Mesendoderm (in vitro differentiated cells): ENCODE results near the gene PPFIBP1.

Experiments used
- DNase-seq: peaks from one replicate; pipeline ENCODE4 v3.0.0; 2013
- H2AK5ac ChIP-seq: 2 replicates; pipeline ENCODE4 v1.6.1; 2013; ENCODE audit warnings: low read length, inconsistent platforms
- H2BK120ac ChIP-seq: 2 replicates; pipeline ENCODE4 v1.6.1; 2013; ENCODE audit warnings: low read depth, mild to moderate bottlenecking, low read length, moderate library complexity, mixed read lengths
- H2BK15ac ChIP-seq: replicated peaks from 2 replicates; pipeline ENCODE4 v1.6.1; 2013; ENCODE audit warnings: low read depth, mild to moderate bottlenecking, moderate library complexity
- H2BK5ac ChIP-seq: 2 replicates; pipeline ENCODE4 v1.6.1; 2013; ENCODE audit warnings: low read length, inconsistent platforms
- H3K18ac ChIP-seq: 2 replicates; pipeline ENCODE4 v1.6.1; 2013; ENCODE audit warnings: mild to moderate bottlenecking, low read length, mixed read lengths
- H3K23ac ChIP-seq: one replicate; pipeline ENCODE4 v1.6.1; 2013; ENCODE audit warnings: low read length
- H3K27ac ChIP-seq: 2 replicates; pipeline ENCODE4 v1.5.1; 2013; ENCODE audit warnings: low read depth, mild to moderate bottlenecking, inconsistent platforms, low read length, moderate library complexity
- H3K27me3 ChIP-seq: 2 replicates; pipeline ENCODE4 v1.6.1; 2013; ENCODE audit warnings: low read length, control low read depth, mild to moderate bottlenecking, inconsistent platforms; ENCODE audit not compliant: insufficient read depth, poor library complexity
- H3K36me3 ChIP-seq: 2 replicates; pipeline ENCODE4 v1.6.1; 2013; ENCODE audit warnings: low read length, inconsistent platforms; ENCODE audit not compliant: control insufficient read depth, insufficient read depth
- H3K4ac ChIP-seq: one replicate; pipeline ENCODE4 v1.6.1; 2013; ENCODE audit warnings: low read depth, mild to moderate bottlenecking, low read length, moderate library complexity
- H3K4me1 ChIP-seq: 2 replicates; pipeline ENCODE4 v1.6.1; 2013; ENCODE audit warnings: low read depth, low read length, inconsistent platforms; ENCODE audit not compliant: control insufficient read depth
- H3K4me2 ChIP-seq: 2 replicates; pipeline ENCODE4 v1.6.1; 2013; ENCODE audit warnings: low read length
- H3K4me3 ChIP-seq: 2 replicates; pipeline ENCODE4 v1.5.1; 2013; ENCODE audit warnings: mild to moderate bottlenecking, low read length
- H3K56ac ChIP-seq: one replicate; pipeline ENCODE4 v1.6.1; 2013; ENCODE audit warnings: low read length
- H3K79me1 ChIP-seq: 2 replicates; pipeline ENCODE4 v1.6.1; 2013; ENCODE audit warnings: low read length, inconsistent platforms
- H3K79me2 ChIP-seq: 2 replicates; pipeline ENCODE4 v1.6.1; 2013; ENCODE audit warnings: mild to moderate bottlenecking, low read length; ENCODE audit not compliant: control insufficient read depth, insufficient read depth
- H3K9ac ChIP-seq: 2 replicates; pipeline ENCODE4 v1.6.1; 2013; ENCODE audit warnings: low read length, inconsistent platforms
- H4K5ac ChIP-seq: one replicate; pipeline ENCODE4 v1.6.1; 2013; ENCODE audit warnings: low read length
- H4K8ac ChIP-seq: one replicate; pipeline ENCODE4 v1.6.1; 2013; ENCODE audit warnings: low read depth, mild to moderate bottlenecking, control low read depth, low read length, moderate library complexity
- WGBS: extraction: QIAGEN DNeasy Blood & Tissue Kit; methylation state at CpG from one replicate; pipeline ENCODE4 v1.1.7; 2013; ENCODE audit warnings: low lambda C conversion rate, missing lambda C conversion rate; ENCODE audit not compliant: insufficient coverage; ENCODE audit errors: extremely low coverage; 5-methylcytosine and 5-hydroxymethylcytosine counted together

Gene PPFIBP1

GRCh38 chr12:27506645-27507189 is 17.3 kb upstream of the PPFIBP1 start:
- Histone ChIP-seq H3K27me3 (no peaks in the 10 kb centered on the region), H3K4me2 (no peak overlapping the region), H3K79me1 (no peaks in the 10 kb centered on the region), H3K9ac (no peak overlapping the region), H4K5ac (no peak overlapping the region), H2BK15ac (no peak overlapping the region), H3K4ac (no peak overlapping the region), H3K36me3 (no peaks in the 10 kb centered on the region), H2BK120ac (no peak overlapping the region), H3K18ac (no peak overlapping the region), H2AK5ac (no peak overlapping the region), H3K56ac (no peak overlapping the region), H3K79me2 (no peaks in the 10 kb centered on the region), H3K4me3 (no peak overlapping the region), H3K27ac (no peak overlapping the region), H3K23ac (no peak overlapping the region), H4K8ac (no peak overlapping the region), H3K4me1 (no peaks in the 10 kb centered on the region), H2BK5ac (no peak overlapping the region)
- WGBS = no CpG with 5 or more reads among the region's 2 CpGs
- no peak for DNase-seq

GRCh38 chr12:27508736-27509431 is 15.1 kb upstream of the PPFIBP1 start:
- Histone ChIP-seq H2BK15ac (no peak overlapping the region), H3K4me3 (no peak overlapping the region), H3K4ac (no peak overlapping the region), H4K5ac (no peak overlapping the region), H2BK5ac (no peak overlapping the region), H4K8ac (no peak overlapping the region), H3K18ac (no peak overlapping the region), H3K79me2 (no peaks in the 10 kb centered on the region), H3K56ac (no peak overlapping the region), H3K9ac (no peak overlapping the region), H3K27ac (no peak overlapping the region), H3K79me1 (no peaks in the 10 kb centered on the region), H3K27me3 (no peaks in the 10 kb centered on the region), H3K23ac (no peak overlapping the region), H2AK5ac (no peak overlapping the region), H3K4me2 (no peak overlapping the region), H3K36me3 (no peaks in the 10 kb centered on the region), H3K4me1 (no peaks in the 10 kb centered on the region), H2BK120ac (no peak overlapping the region)
- DNase-seq = no peak
- WGBS = no CpG with 5 or more reads among the region's 5 CpGs

- H2AK5ac ChIP-seq = no peak overlapping the region
- no peak overlapping the region for H2BK5ac ChIP-seq
- H3K27ac ChIP-seq = no peak overlapping the region
- no peak overlapping the region for H3K4me3 ChIP-seq
- H4K5ac ChIP-seq = no peak overlapping the region
- WGBS = no CpG with 5 or more reads among the region's 6 CpGs
- H3K79me2 ChIP-seq = no peaks in the 10 kb centered on the region
- H3K18ac ChIP-seq = no peak overlapping the region
- no peak overlapping the region for H2BK15ac ChIP-seq
- no peak overlapping the region for H3K23ac ChIP-seq
- peaks cover 2% of the 10 kb centered on the region for H3K4me1 ChIP-seq
- H3K4me2 ChIP-seq = no peak overlapping the region
- no peak overlapping the region for H3K56ac ChIP-seq
- H3K79me1 ChIP-seq = no peaks in the 10 kb centered on the region
- H2BK120ac ChIP-seq = no peak overlapping the region
- no peak for DNase-seq
- H3K4ac ChIP-seq = no peak overlapping the region
- H4K8ac ChIP-seq = no peak overlapping the region
- no peaks in the 10 kb centered on the region for H3K27me3 ChIP-seq
- no peaks in the 10 kb centered on the region for H3K36me3 ChIP-seq
- H3K9ac ChIP-seq = no peak overlapping the region
These were observed 12.8 kb upstream of the PPFIBP1 start for GRCh38 chr12:27511031-27511722.

- Histone ChIP-seq H3K4ac (no peak overlapping the region), H3K23ac (no peak overlapping the region), H3K9ac (no peak overlapping the region), H2BK5ac (no peak overlapping the region), H4K5ac (no peak overlapping the region), H3K4me2 (no peak overlapping the region), H2BK15ac (no peak overlapping the region), H2BK120ac (no peak overlapping the region), H2AK5ac (no peak overlapping the region), H3K4me3 (no peak overlapping the region), H3K56ac (no peak overlapping the region), H3K36me3 (no peaks in the 10 kb centered on the region), H3K18ac (no peak overlapping the region), H3K27me3 (no peaks in the 10 kb centered on the region), H4K8ac (no peak overlapping the region), H3K79me1 (no peaks in the 10 kb centered on the region), H3K4me1 (peaks cover 2% of the 10 kb centered on the region), H3K79me2 (no peaks in the 10 kb centered on the region), H3K27ac (no peak overlapping the region)
- WGBS = no CpG with 5 or more reads among the region's 3 CpGs
- DNase-seq = no peak
These were observed 12.3 kb upstream of the PPFIBP1 start for GRCh38 chr12:27511723-27512045.

- no peak overlapping the region for H3K18ac ChIP-seq
- no peak overlapping the region for H2BK15ac ChIP-seq
- no peak overlapping the region for H2BK5ac ChIP-seq
- no peak overlapping the region for H2AK5ac ChIP-seq
- no peaks in the 10 kb centered on the region for H3K36me3 ChIP-seq
- no peak overlapping the region for H3K56ac ChIP-seq
- WGBS = no CpG with 5 or more reads among the region's 7 CpGs
- no peak overlapping the region for H3K4ac ChIP-seq
- no peak overlapping the region for H4K5ac ChIP-seq
- H3K79me1 ChIP-seq = no peaks in the 10 kb centered on the region
- no peaks in the 10 kb centered on the region for H3K79me2 ChIP-seq
- H2BK120ac ChIP-seq = no peak overlapping the region
- no peak overlapping the region for H3K27ac ChIP-seq
- H3K4me2 ChIP-seq = no peak overlapping the region
- H4K8ac ChIP-seq = no peak overlapping the region
- H3K27me3 ChIP-seq = no peaks in the 10 kb centered on the region
- H3K4me1 ChIP-seq = peaks cover 2% of the 10 kb centered on the region
- DNase-seq = peak; percentile 53
- H3K23ac ChIP-seq = no peak overlapping the region
- no peak overlapping the region for H3K9ac ChIP-seq
- no peak overlapping the region for H3K4me3 ChIP-seq
These were observed 10.7 kb upstream of the PPFIBP1 start for GRCh38 chr12:27513155-27513824.
